ENCODE data around the gene TENT4A. TPM values are rescaled to one million over a fixed set of nuclear protein-coding genes. Genes with fewer than 3 reads are reported as not detected.

TENT4A gene
- polyA plus RNA-seq, 3 donors, result 23.6 to 37.9 (median 26.9) TPM

DNA sequence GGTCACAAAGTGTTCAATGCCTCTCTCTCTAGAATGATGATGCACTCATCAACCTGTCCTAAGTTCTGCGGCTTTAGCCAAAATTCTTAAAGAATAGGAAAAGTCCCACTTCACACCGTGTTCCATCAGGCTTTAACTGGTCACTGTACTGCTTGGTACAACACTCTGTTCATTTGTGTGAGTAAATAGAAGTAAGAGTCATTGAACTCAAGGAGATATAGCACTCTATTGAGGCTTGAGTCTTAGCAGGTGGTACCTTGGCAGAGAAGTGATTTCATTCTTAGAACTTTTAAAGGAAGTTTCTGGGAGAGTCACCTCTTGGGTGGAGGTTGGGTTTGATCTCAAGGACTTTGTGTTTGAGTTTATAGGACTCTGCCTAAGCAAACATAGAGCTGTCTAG, 92.6 kb downstream of the TENT4A start:
- no peak for DNase-seq (ENCODE audit: extremely low read depth in 1 of 11, low read depth in 9 of 11, low spot score in 4 of 11)

Other genes starting within 250 kb of the TENT4A start
- gene NSUN2, start 80.4 kb upstream of the TENT4A start, polyA plus RNA-seq (ENCODE audit: insufficient read length in 3 of 3), result 10 to 100 TPM; 49.8 to 82.4 (median 51.1) TPM
- gene SRD5A1, start 80.0 kb upstream of the TENT4A start, polyA plus RNA-seq (ENCODE audit: insufficient read length in 3 of 3), result 10 to 100 TPM; 10.4 to 12.7 (median 12.7) TPM